Upper lobe of left lung (tissue), 4 donors: ENCODE results near the gene DALRD3.

Experiments
- CTCF ChIP-seq, 6 experiments: fragments of 450-650 bp in 4 of 6; fragments of 200-600 bp in 2 of 6; sonication (generic) in 2 of 6; IDR thresholded peaks; one replicate each; pipeline ENCODE4 v1.5.1; 2016 to 2019; ENCODE audit warnings: antibody characterized with exemption in 6 of 6
- EP300 ChIP-seq, 4 donors: sonication (generic); formaldehyde crosslinking; IDR thresholded peaks; one replicate each; pipeline ENCODE4 v1.5.1; 2017; ENCODE audit warnings: antibody characterized with exemption in 4 of 4, control low read depth in 2 of 4
- POLR2A ChIP-seq, 4 donors: fragments of 450-650 bp; IDR thresholded peaks; one replicate each; pipeline ENCODE4 v1.5.1; 2016 to 2017; ENCODE audit warnings: antibody characterized with exemption in 4 of 4, mild to moderate bottlenecking in 2 of 4
- POLR2AphosphoS5 ChIP-seq, 2 donors: sonication (generic); formaldehyde crosslinking; IDR thresholded peaks; one replicate each; pipeline ENCODE4 v1.5.1; 2017; ENCODE audit warnings: antibody characterized with exemption in 2 of 2

GRCh38 chr3:48985831-48986376, 32.5 kb downstream of the DALRD3 start:
- TF ChIP-seq POLR2A (IDR thresholded peaks at IDR 0.05) (no peak), EP300 (IDR thresholded peaks at IDR 0.05) (no peak), CTCF (IDR thresholded peaks at IDR 0.05) (no peak), POLR2AphosphoS5 (IDR thresholded peaks at IDR 0.05) (no peak)
